ENCODE data around the gene CEACAM7. TPM values are rescaled to one million over a fixed set of nuclear protein-coding genes. Genes with fewer than 3 reads are reported as not detected.
A peak's percentile ranks its signal among the peaks of the same experiment; 100 is the strongest.

The CEACAM7 gene
- total RNA-seq, 2 donors from 2014 or later: not detected

DNA sequence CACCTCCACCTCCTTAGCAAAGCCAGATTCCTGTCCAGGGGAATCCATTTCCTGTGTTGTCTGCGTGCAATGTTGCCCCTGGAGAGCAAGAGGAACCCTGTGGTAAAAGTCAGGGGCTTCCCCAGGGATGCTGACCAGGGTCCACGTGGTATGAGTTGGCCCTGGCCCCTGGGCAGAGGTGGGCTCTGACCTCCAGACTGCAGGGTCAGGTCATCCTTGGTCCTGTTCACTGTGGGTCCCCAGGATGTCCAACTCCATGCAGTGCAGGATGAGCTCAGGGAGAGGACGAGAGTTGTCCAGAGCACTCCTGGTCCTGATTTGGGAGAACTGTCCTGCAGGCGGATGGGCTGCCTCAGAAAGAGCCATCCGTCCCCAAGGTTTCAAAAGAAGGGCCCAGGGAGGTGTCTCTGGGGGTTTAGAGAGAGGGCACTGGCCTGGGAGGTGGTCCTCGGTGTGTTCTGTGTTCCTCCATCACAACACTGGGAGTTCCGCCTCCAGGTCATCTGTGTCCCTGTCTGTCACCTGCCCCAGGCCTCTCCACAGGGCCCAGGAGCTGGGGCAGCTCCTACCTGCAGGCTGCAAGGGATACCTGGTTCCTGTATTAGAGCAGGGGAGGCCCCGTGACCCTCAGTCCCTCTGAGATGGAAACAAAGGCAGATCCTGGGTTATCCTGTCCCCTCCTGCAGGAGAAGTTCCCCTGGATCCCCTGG, 59.9 kb downstream of the CEACAM7 start:
- DNase-seq (ENCODE audit: low spot score in 2 of 2) (no peak), ATAC-seq (no peak)
- H3K36me3 Mint-ChIP-seq: peaks cover 8 to 19% of the 10 kb centered on the region in 2 donors
- H3K9me3 Mint-ChIP-seq: peaks cover 0 to 14% of the 10 kb centered on the region in 2 donors
- no peak overlapping the region for H3K27ac Mint-ChIP-seq

DNA sequence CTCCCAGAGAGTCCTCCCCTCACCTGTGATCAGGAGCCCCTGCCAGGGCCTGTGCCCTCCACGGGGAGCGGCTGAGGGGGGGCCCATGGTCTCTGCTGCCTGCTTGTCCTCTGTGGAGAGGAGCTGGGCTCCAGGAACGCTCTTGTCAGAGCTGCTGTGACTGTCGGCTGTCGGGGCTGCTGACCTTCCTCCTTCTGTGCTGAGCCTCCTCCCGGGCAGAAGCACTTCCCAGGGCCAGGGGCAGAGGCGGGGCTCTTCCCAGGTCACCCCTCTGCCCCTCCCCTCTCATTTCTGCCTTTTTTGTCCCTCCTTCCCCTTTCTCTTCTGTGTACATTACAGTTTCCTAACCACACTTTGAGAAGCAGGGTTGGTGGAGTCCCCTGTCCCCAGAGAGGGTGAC, 61.2 kb downstream of the CEACAM7 start, which contains the start of gene CEACAM4:
TSS of gene CEACAM4 (minus strand) at position 198 of the 400 bp plus-strand sequence. CDS start at position 87, 111 bp downstream.
- Mint-ChIP-seq H3K36me3 (peaks cover 8 to 19% of the 10 kb centered on the region in 2 donors), H3K9me3 (peaks cover 0 to 11% of the 10 kb centered on the region in 2 donors), H3K27ac (peak within 1 kb of the TSS in 1 of 2 donors; percentile 68)
- no peak for DNase-seq (ENCODE audit: low spot score in 2 of 2)
- ATAC-seq: no peak

DNA sequence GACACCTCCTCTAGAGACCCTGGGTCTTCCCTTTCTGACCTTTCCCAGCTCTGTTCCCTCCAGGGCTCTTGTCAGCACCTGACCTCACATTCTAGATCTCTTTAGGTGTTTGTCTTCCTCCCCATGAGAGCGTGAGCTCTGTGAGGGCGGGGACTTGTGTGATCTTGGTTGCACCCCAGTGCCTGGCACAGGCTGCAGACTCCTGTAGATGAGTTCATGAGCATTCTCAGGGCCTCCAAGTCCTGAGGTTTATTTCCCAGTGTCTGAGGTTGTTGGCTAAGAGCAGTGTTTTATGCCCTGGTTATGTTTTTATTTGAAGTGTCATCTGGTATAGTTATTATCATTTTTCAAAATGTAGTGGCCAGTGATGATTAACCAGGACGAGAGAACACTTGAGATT, 61.8 kb downstream of the CEACAM7 start:
- DNase-seq (ENCODE audit: low spot score in 2 of 2): no peak
- Mint-ChIP-seq H3K27ac (no peak overlapping the region), H3K9me3 (peaks cover 0 to 7% of the 10 kb centered on the region in 2 donors), H3K36me3 (peaks cover 8 to 13% of the 10 kb centered on the region in 2 donors)
- ATAC-seq: no peak

DNA sequence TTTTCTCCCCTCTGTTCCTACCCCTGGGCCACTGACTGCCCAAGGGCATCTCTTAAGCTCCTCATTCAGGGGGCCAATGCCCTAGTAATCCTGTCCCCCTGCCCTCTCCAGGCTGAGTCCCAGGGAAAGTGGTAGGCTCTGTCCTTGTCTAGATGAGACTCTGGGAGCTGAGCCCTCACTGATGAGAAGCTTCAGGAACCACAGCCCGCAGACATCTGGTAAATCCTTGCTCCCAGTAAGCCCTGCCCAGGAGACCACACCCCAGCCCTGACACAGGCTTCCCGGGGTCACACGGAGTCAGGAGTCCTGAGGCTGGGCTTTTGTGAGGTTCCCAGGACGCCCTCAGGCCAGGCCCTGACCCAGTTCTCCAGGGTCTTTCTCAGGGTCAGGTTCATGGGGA, 63.1 kb downstream of the CEACAM7 start:
- H3K36me3 Mint-ChIP-seq: peaks cover 1 to 3% of the 10 kb centered on the region in 2 donors
- no peak overlapping the region for H3K27ac Mint-ChIP-seq
- ATAC-seq: no peak

DNA sequence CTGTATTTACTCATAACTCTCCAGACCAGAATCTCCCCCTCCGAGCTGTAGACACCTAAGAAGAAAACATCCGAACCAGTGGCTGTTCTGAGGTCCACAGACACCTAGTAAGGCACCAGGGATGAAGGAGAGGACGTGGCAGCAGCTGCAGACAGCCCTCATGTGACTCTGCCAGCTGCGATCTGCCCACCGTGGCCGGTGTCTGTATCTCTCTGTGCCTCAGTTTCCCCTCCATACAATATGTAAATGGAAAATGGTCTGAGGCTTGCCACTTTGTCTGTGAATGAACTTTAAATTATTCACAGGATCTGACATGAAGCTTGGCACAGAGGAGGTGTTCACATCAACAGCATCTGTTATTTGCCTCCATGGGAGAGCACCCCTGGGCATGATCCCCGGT, 63.6 kb downstream of the CEACAM7 start:
- no peaks in the 10 kb centered on the region for H3K36me3 Mint-ChIP-seq
- ATAC-seq (no peak), DNase-seq (ENCODE audit: low spot score in 2 of 2) (no peak)
- H3K9me3 Mint-ChIP-seq: no peaks in the 10 kb centered on the region
- no peak overlapping the region for H3K27ac Mint-ChIP-seq

More for the DNA sequence above, 63.1 kb downstream of the CEACAM7 start:
- H3K9me3 Mint-ChIP-seq: peaks cover 0 to 2% of the 10 kb centered on the region in 2 donors
- DNase-seq (ENCODE audit: low spot score in 2 of 2): no peak

DNA sequence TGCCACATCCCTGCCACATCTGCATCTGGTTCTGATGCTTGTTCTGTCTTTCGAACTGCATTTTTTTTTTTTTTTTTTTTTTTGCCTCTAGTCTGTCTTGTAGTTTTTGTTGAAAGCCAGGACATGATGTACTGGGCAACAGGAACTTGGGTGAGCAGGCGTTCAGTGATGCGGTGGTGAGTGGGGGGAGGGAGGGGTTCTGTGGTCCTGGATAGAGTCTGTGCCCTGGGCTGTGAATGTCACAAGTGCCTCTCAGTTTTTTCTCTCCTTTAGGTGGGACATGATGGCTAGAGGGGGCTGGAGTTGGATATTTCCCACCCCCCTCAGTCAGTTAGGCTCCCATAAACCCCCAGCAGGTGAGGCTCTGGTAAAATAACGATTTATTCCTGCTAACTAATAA, 64.7 kb downstream of the CEACAM7 start:
- no peak for ATAC-seq
- Mint-ChIP-seq H3K27ac (no peak overlapping the region), H3K9me3 (no peaks in the 10 kb centered on the region), H3K36me3 (no peaks in the 10 kb centered on the region)
- DNase-seq (ENCODE audit: low spot score in 2 of 2): no peak

Other genes with a start within 250 kb of the CEACAM7 start
- gene DMAC2, start 248.4 kb downstream of the CEACAM7 start, total RNA-seq: 10 to 100 TPM; 46.7 to 58.5 TPM
- not detected for gene ERICH4, start 245.1 kb downstream of the CEACAM7 start, total RNA-seq
- 10 to 100 TPM; 24.7 to 40.7 TPM for gene CEACAM21, start 112.1 kb downstream of the CEACAM7 start, total RNA-seq
- gene CEACAM4, start 61.2 kb downstream of the CEACAM7 start, total RNA-seq: not detected
- not detected for gene CEACAM5, start 20.4 kb upstream of the CEACAM7 start, total RNA-seq
- not detected for gene CEACAM6, start 67.3 kb upstream of the CEACAM7 start, total RNA-seq
- not detected for gene CEACAM3, start 108.3 kb upstream of the CEACAM7 start, total RNA-seq
- not detected for gene LYPD4, start 156.4 kb upstream of the CEACAM7 start, total RNA-seq
- not detected for gene DMRTC2, start 156.8 kb upstream of the CEACAM7 start, total RNA-seq
- gene RPS19, start 172.0 kb upstream of the CEACAM7 start, total RNA-seq: 1,000 to 10,000 TPM; 3,521 to 4,779 TPM
- gene CD79A, start 189.0 kb upstream of the CEACAM7 start, total RNA-seq: 1 to 10 TPM; 3.3 to 7.0 TPM
- 100 to 1,000 TPM; 361 to 383 TPM for gene ARHGEF1, start 194.9 kb upstream of the CEACAM7 start, total RNA-seq
- 1 to 10 TPM; 1.7 to 2.9 TPM for gene ERFL, start 240.2 kb upstream of the CEACAM7 start, total RNA-seq

All from activated naive CD4-positive, alpha-beta T cell treated with anti-CD3 and anti-CD28 coated beads, Interleukin-2, amount 50 U/mL, for 72 hours (primary cell).